CD4-positive, alpha-beta T cell treated with Interferon gamma for 1 hour (primary cell): ENCODE results near the gene GRIK5.
"Not testable (repeated sequence)": the region's sequence is repeated elsewhere in the genome, so short reads cannot be mapped to it uniquely, and the experiment has no call there.

Source experiments
- DNase-seq: peaks from one replicate; pipeline ENCODE4 v3.0.0-alpha.2; 2020

GRIK5 gene

GRCh38 chr19:42005504-42005903, 64.5 kb downstream of the GRIK5 start:
- no peak for DNase-seq

- DNase-seq = no peak
Observed at GRCh38 chr19:42003506-42004294, 66.3 kb downstream of the GRIK5 start.

- DNase-seq = no peak
Observed at GRCh38 chr19:41999878-42000208, 70.2 kb downstream of the GRIK5 start.

GRCh38 chr19:41999071-41999877, 70.7 kb downstream of the GRIK5 start:
- DNase-seq = no peak

GRCh38 chr19:41998246-41999020, 71.6 kb downstream of the GRIK5 start:
- DNase-seq = no peak

- no peak for DNase-seq
Observed at GRCh38 chr19:41997851-41998229, 72.2 kb downstream of the GRIK5 start.

- DNase-seq = peak; percentile 14
Observed at GRCh38 chr19:41997121-41997850, 72.7 kb downstream of the GRIK5 start.

- no peak for DNase-seq
Observed at GRCh38 chr19:41995959-41996797, 73.8 kb downstream of the GRIK5 start.

GRCh38 chr19:41994994-41995958, 74.7 kb downstream of the GRIK5 start:
- no peak for DNase-seq

GRCh38 chr19:41994521-41994971, 75.5 kb downstream of the GRIK5 start:
- no peak for DNase-seq

GRCh38 chr19:41993612-41994483, 76.2 kb downstream of the GRIK5 start, which contains the start of gene ATP1A3:
TSS of gene ATP1A3 (minus strand) at chr19:41994230. CDS start at chr19:41994076, 154 bp downstream.
- peak; percentile 66 for DNase-seq

GRCh38 chr19:41991925-41992569, 78.0 kb downstream of the GRIK5 start:
- not testable (repeated sequence) for DNase-seq

GRCh38 chr19:41991025-41991424, 79.0 kb downstream of the GRIK5 start:
- no peak for DNase-seq

- DNase-seq = no peak
Observed at GRCh38 chr19:41990615-41991014, 79.4 kb downstream of the GRIK5 start.

- DNase-seq = no peak
Observed at GRCh38 chr19:41990028-41990427, 80.0 kb downstream of the GRIK5 start.

GRCh38 chr19:41988947-41989346, 81.1 kb downstream of the GRIK5 start:
- no peak for DNase-seq

GRCh38 chr19:41987141-41987860, 82.7 kb downstream of the GRIK5 start:
- no peak for DNase-seq

- DNase-seq = no peak
Observed at GRCh38 chr19:41984961-41985360, 85.0 kb downstream of the GRIK5 start.
